ENCODE data around the gene STK35. TPM values are rescaled to one million over a fixed set of nuclear protein-coding genes. Genes with fewer than 3 reads are reported as not detected.

Gene STK35
- total and polyA plus RNA-seq, 9 of the 15 experiments (the other 6 are each of a cell fraction or from before 2014, with no cell fraction given) = 1.0 to 11.0 (median 6.3) TPM

DNA sequence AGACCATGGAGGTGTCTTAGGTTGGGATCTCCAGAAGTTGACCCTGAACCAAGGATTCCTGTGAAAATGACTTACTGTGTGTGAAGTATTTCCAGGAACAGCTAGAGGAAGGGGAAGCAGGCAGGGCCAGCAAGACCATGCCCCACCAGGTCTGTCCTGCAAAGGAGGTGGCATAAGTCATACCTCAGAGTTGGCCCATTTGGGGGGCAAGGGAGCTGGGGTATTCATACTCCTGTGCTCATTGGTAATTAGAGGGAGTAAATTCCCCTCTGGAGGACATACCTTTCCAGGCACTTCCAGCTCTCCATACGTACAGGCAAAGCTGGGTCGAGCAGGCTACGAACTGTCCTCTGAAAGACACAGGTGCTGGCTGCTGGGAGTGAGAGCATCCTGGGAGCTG, 72.4 kb downstream of the STK35 start (continued):
- TF ChIP-seq, protein P1, sequence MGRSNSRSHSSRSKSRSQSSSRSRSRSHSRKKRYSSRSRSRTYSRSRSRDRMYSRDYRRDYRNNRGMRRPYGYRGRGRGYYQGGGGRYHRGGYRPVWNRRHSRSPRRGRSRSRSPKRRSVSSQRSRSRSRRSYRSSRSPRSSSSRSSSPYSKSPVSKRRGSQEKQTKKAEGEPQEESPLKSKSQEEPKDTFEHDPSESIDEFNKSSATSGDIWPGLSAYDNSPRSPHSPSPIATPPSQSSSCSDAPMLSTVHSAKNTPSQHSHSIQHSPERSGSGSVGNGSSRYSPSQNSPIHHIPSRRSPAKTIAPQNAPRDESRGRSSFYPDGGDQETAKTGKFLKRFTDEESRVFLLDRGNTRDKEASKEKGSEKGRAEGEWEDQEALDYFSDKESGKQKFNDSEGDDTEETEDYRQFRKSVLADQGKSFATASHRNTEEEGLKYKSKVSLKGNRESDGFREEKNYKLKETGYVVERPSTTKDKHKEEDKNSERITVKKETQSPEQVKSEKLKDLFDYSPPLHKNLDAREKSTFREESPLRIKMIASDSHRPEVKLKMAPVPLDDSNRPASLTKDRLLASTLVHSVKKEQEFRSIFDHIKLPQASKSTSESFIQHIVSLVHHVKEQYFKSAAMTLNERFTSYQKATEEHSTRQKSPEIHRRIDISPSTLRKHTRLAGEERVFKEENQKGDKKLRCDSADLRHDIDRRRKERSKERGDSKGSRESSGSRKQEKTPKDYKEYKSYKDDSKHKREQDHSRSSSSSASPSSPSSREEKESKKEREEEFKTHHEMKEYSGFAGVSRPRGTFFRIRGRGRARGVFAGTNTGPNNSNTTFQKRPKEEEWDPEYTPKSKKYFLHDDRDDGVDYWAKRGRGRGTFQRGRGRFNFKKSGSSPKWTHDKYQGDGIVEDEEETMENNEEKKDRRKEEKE (IDR thresholded peaks at IDR 0.05; ENCODE audit: borderline replicate concordance in 1 of 2, control insufficient read depth in 1 of 2, low read depth in 2 of 2, low read length in 1 of 2) = no peak
- TF ChIP-seq, protein P2, sequence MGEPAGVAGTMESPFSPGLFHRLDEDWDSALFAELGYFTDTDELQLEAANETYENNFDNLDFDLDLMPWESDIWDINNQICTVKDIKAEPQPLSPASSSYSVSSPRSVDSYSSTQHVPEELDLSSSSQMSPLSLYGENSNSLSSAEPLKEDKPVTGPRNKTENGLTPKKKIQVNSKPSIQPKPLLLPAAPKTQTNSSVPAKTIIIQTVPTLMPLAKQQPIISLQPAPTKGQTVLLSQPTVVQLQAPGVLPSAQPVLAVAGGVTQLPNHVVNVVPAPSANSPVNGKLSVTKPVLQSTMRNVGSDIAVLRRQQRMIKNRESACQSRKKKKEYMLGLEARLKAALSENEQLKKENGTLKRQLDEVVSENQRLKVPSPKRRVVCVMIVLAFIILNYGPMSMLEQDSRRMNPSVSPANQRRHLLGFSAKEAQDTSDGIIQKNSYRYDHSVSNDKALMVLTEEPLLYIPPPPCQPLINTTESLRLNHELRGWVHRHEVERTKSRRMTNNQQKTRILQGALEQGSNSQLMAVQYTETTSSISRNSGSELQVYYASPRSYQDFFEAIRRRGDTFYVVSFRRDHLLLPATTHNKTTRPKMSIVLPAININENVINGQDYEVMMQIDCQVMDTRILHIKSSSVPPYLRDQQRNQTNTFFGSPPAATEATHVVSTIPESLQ (CRISPR knock-in tag; IDR thresholded peaks at IDR 0.05) = no peak
- TF ChIP-seq CC2D1A (IDR thresholded peaks at IDR 0.05) (no peak), FOS (IDR thresholded peaks at IDR 0.05; ENCODE audit: extremely low read depth, insufficient read length) (no peak), ESRRB (CRISPR knock-in tag; IDR thresholded peaks at IDR 0.05; ENCODE audit: borderline replicate concordance) (no peak), PPARD (CRISPR knock-in tag; IDR thresholded peaks at IDR 0.05) (no peak), HDAC6 (IDR thresholded peaks at IDR 0.05; ENCODE audit: low read depth, low read length) (no peak), CCAR2 (IDR thresholded peaks at IDR 0.05; ENCODE audit: low read depth, low read length) (no peak)
